HUES6 (cell line): ENCODE results near the gene NME3.

Source experiments
- H3K27ac ChIP-seq: 2 replicates; pipeline ENCODE4 v1.7.0; 2013; ENCODE audit warnings: low read depth, mild to moderate bottlenecking, low read length, inconsistent platforms
- H3K27me3 ChIP-seq: 2 replicates; pipeline ENCODE4 v1.6.1; 2013; ENCODE audit warnings: low read length; ENCODE audit not compliant: control insufficient read depth, insufficient read depth
- H3K36me3 ChIP-seq: 2 replicates; pipeline ENCODE4 v1.6.1; 2013; ENCODE audit warnings: low read length; ENCODE audit not compliant: control insufficient read depth, insufficient read depth
- H3K4me1 ChIP-seq: 2 replicates; pipeline ENCODE4 v1.6.1; 2013; ENCODE audit warnings: low read length; ENCODE audit not compliant: control insufficient read depth, insufficient read depth
- H3K4me3 ChIP-seq: 2 replicates; pipeline ENCODE4 v1.5.1; 2013; ENCODE audit warnings: low read depth, low read length
- H3K9ac ChIP-seq: one replicate; pipeline ENCODE4 v1.6.1; 2013; ENCODE audit warnings: mild to moderate bottlenecking, low read length
- H3K9me3 ChIP-seq: 2 replicates; pipeline ENCODE4 v1.6.1; 2013; ENCODE audit warnings: low read depth, low read length; ENCODE audit not compliant: control insufficient read depth, insufficient read depth

Gene NME3

DNA sequence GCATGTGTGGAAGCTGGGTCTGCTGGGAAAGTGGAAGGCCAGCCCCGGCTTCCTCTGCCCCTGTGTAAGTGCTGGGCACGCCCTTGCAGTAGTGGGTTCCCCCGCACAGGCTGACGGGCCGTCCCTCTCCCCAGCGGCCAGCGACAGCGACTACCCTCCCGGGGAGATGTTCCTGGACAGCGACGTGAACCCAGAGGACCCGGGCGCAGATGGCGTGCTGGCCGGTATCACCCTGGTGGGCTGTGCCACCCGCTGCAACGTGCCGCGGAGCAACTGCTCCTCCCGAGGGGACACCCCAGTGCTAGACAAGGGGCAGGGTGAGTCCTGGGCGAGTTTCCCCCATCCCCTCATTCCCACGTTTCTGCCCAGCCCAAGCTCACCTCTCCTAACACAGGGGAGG lies 5.5 kb downstream of the NME3 start:
- no peaks in the 10 kb centered on the region for H3K9me3 ChIP-seq
- no peak overlapping the region for H3K9ac ChIP-seq
- H3K4me1 ChIP-seq: peaks cover 15% of the 10 kb centered on the region
- peaks cover 56% of the 10 kb centered on the region for H3K36me3 ChIP-seq
- H3K4me3 ChIP-seq: no peak overlapping the region
- no peak overlapping the region for H3K27ac ChIP-seq
- no peaks in the 10 kb centered on the region for H3K27me3 ChIP-seq

DNA sequence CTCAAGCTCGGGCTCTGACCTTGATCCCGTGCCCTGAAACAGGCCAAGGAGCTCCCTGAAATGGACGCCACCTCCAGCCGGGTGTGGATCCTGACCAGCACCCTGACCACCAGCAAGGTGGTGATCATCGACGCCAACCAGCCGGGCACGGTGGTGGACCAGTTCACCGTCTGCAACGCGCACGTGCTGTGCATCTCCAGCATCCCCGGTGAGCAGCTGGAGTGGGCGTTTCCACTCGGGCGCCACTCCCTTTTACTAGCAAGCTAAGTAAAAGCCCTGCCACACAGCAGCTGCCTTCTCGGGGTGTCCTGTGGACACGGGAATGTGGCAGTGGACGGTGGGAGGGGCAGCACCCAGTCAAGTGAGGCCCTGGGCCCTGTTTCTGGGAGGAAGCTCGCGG lies 6.4 kb downstream of the NME3 start:
- no peaks in the 10 kb centered on the region for H3K9me3 ChIP-seq
- H3K4me3 ChIP-seq: no peak overlapping the region
- H3K27me3 ChIP-seq: no peaks in the 10 kb centered on the region
- H3K4me1 ChIP-seq: peaks cover 8% of the 10 kb centered on the region
- H3K36me3 ChIP-seq: peaks cover 61% of the 10 kb centered on the region
- no peak overlapping the region for H3K9ac ChIP-seq
- no peak overlapping the region for H3K27ac ChIP-seq

DNA sequence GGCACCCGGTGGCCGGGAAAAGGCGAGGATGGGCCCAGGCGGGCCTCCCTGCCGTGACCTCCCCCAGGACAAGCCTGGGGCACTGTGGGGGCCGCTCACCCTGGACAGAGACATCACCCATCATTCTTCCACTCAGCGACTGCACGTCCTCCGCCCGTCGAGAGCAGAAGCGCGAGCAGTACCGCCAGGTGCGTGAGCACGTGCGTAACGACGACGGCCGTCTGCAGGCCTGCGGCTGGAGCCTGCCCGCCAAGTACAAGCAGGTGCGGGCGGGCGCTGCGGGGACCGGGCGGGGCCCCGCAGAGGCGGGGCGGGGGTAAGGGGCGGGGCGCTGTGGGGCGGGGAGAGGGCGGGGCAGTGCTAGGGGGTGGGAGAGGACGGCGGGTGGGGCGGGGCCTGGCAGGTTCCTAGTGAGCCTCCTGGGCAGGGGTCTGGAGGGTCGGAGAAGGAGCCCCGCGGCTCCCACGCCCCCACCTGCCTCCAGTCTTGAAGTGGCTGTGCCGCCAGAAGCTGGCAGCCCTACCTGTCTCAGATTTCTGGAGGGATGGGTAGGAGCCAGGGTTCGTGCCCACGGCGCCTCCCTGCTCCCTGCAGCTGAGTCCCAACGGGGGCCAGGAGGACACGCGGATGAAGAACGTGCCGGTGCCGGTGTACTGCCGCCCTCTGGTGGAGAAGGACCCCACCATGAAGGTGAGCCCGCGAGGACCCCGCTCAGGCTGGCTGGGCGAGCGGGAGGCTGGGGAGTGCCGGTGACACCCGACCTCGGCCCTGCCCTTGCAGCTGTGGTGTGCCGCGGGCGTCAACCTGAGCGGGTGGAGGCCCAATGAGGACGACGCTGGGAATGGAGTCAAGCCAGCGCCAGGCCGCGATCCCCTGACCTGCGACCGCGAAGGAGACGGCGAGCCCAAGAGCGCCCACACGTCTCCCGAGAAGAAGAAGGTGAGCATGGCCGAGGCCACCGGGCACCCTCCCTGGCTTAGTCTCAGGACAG lies 7.5 kb downstream of the NME3 start:
- Histone ChIP-seq H3K9me3 (no peaks in the 10 kb centered on the region), H3K9ac (no peak overlapping the region), H3K36me3 (peaks cover 63% of the 10 kb centered on the region)

DNA sequence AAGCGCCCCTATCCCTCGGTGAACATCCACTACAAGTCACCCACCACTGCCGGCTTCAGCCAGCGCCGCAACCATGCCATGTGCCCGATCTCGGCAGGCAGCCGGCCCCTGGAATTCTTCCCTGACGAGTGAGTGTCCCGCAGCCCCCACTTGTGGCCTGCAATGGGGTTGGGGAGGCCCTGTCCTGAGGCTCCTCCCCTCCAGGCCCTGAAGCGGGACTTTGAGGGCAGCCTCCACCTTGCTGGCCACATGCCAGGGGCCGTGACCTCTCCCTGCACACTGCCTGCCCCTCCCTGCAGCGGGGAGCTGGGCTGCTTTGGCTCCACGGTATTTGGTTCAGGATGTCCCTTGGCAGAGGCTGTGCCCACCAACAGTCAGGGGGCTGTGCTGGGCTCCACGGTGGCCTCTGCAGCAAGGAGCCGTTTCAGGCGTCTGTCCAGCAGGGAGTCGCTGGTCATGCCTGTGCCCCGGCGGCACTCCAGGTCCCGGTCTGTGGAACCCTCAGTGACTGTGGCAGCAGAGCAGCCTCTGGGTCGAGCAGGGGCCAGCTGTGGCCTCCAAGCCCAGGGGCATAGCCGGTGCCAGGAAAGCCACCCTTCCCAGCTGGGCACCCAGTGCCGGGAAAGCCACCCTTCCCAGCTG lies 8.3 kb downstream of the NME3 start:
- H3K9ac ChIP-seq: no peak overlapping the region
- H3K36me3 ChIP-seq: peaks cover 57% of the 10 kb centered on the region

More for the DNA sequence above, 7.5 kb downstream of the NME3 start:
- peak overlapping the region; percentile 54 for H3K4me3 ChIP-seq
- H3K27ac ChIP-seq: no peak overlapping the region
- no peaks in the 10 kb centered on the region for H3K27me3 ChIP-seq
- peaks cover 7% of the 10 kb centered on the region for H3K4me1 ChIP-seq

DNA sequence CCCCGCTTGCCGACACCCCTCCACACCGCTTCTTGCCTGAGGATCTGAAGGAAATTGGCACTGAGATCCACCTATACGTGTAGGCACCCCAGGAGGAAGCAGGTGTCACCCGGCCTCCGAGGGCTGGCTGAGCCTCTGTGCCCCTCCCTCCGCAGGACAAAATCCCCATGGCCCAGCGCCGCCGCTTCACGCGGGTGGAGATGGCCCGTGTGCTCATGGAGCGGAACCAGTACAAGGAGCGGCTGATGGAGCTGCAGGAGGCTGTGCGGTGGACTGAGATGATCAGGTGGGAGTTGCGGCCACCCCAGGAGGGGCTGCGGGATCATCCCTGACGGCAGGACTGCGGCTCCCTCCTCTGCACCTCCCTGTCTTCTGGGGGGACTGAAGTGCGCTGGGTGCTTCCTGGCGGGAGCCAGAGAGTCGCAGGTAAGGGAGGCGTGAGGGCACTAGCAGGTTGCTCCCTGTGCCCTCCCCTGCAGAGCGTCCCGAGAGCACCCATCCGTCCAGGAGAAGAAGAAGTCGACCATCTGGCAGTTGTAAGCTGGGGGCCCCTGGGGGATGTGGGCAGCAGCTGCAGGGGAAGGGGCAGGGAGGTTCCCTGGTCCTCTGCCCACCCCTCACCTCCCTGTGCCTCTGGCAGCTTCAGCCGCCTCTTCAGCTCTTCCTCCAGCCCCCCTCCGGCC lies 9.0 kb downstream of the NME3 start:
- Histone ChIP-seq H3K9ac (no peak overlapping the region), H3K27me3 (no peaks in the 10 kb centered on the region), H3K4me1 (peaks cover 7% of the 10 kb centered on the region), H3K4me3 (no peak overlapping the region), H3K27ac (no peak overlapping the region), H3K9me3 (no peaks in the 10 kb centered on the region), H3K36me3 (peaks cover 50% of the 10 kb centered on the region)

More for the DNA sequence above, 8.3 kb downstream of the NME3 start:
- Histone ChIP-seq H3K4me1 (peaks cover 7% of the 10 kb centered on the region), H3K9me3 (no peaks in the 10 kb centered on the region), H3K27me3 (no peaks in the 10 kb centered on the region), H3K27ac (no peak overlapping the region), H3K4me3 (no peak overlapping the region)

DNA sequence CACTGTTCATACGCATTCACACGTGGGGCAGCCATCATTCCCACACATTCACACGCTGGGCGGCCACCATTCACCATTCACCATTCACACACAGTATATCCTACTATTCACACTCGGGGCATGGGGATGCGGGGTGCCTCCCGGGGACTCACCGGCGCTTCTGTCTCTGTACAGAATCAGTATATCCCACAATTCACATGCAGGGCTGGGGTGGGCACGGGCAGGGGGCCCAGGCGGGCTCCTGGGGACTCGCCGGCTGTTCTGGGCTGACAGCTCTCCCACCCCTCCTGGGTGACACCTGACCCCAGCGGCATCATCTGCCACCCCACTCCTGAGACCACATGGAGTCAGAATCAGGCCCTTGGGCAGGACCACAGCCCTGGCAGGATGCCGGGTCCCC lies 9.6 kb downstream of the NME3 start:
- Histone ChIP-seq H3K9me3 (no peaks in the 10 kb centered on the region), H3K4me1 (peaks cover 7% of the 10 kb centered on the region), H3K36me3 (peaks cover 46% of the 10 kb centered on the region), H3K4me3 (no peak overlapping the region), H3K9ac (no peak overlapping the region), H3K27ac (no peak overlapping the region), H3K27me3 (no peaks in the 10 kb centered on the region)

DNA sequence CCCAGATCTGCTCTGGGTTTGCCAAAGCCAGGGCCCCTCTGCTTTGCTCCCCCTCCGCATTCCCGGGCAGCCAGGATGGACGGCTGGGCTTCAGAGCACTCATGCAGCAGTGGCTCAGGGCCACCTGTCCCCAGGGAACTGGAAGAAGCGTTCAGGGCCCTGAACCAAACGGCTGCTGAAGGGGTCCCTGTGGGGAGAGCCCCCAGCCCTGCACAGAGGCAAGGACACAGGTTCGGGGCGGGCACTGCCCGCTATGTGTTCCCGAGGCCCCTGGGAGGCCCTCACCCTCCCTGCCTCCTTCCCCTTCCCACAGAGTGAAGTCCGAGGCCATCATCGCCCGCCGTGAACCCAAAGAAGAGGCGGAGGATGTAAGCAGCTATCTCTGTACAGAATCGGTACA lies 10.4 kb downstream of the NME3 start:
- Histone ChIP-seq H3K9ac (no peak overlapping the region), H3K36me3 (peaks cover 39% of the 10 kb centered on the region)

DNA sequence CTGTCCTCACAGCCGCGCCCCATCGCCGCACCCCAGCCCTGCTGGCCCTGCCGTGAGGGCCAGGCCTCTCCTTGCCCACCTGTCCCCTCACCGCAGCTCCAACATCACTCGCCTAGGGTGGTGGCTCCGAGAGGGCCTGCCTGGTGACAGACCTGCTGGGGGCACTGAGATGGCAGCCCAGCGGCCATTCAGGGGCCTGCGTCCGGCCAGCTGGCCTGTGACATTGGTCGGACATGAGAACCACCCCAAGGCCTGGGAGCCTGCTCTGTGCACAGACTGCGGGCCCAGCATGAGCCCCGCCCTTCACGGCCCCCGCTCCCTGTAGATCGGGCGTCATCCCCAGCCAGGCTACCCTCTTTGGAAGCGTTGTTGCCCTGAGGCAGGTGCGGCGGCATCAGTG lies 11.8 kb downstream of the NME3 start:
- H3K4me3 ChIP-seq: no peak overlapping the region
- H3K36me3 ChIP-seq: peaks cover 27% of the 10 kb centered on the region
- no peaks in the 10 kb centered on the region for H3K9me3 ChIP-seq
- no peaks in the 10 kb centered on the region for H3K27me3 ChIP-seq
- peaks cover 7% of the 10 kb centered on the region for H3K4me1 ChIP-seq
- no peak overlapping the region for H3K27ac ChIP-seq
- H3K9ac ChIP-seq: no peak overlapping the region

More for the DNA sequence above, 10.4 kb downstream of the NME3 start:
- no peak overlapping the region for H3K27ac ChIP-seq
- no peak overlapping the region for H3K4me3 ChIP-seq
- H3K9me3 ChIP-seq: no peaks in the 10 kb centered on the region
- H3K27me3 ChIP-seq: no peaks in the 10 kb centered on the region
- H3K4me1 ChIP-seq: peaks cover 7% of the 10 kb centered on the region

DNA sequence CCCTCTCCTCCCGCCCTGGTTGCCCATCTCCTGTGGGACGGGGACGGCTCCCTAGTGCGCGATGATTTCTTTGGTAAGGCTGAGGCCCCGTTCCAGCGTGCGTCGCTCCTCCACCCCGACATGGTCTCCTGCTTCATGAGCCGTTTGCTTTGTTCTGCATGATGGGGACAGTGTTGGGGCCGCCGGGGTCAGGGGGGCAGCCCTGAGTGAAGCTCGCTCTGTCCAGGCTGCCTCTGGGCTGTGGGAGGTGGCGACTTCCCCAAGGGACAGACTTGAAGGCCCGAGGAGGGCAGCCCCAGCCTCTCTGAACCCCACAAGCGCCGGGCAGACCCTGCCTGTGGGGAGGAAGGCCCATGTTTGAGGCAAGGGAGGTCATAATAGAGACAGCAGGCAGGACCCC lies 12.4 kb downstream of the NME3 start:
- Histone ChIP-seq H3K9me3 (no peaks in the 10 kb centered on the region), H3K27me3 (no peaks in the 10 kb centered on the region), H3K9ac (no peak overlapping the region), H3K4me3 (no peak overlapping the region), H3K4me1 (peaks cover 2% of the 10 kb centered on the region; the same call in 1 of the 2 replicates), H3K36me3 (peaks cover 29% of the 10 kb centered on the region), H3K27ac (no peak overlapping the region)

DNA sequence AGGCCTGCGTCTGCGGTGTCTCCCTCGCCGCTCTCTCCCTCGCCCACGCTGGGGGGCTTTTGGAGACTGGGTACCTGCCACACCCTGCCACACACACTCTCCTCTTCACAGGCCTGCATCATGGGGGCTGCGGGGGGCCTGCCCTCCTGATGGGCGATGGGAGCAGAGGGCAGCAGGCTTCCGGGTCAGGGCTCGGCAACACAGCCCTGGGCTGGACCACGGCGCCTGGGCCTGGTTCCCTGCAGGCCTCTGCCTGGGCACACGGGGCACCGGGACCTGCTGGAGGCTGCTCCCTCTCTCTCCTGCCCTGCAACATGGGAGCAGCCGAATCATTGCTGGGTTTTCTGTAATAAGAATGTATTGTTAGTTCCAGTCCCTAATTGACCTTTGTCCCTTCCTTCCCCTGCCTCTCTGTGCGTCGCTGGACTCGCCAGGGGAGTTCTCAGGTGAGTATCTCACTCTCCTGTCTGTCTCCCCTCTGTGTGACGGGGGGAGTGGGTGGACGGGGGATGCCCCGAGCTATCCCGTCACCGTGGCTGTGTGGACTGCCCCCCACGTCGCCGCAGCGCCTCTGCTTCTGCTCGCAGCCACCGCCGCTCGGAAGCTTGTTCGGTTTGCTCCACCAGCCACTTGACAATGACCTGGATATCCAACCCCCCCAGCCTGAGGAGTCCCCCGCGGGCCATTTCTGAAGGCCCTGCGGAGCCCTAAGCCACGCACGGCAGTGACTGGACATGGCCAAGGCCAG lies 13.5 kb downstream of the NME3 start:
- H3K9me3 ChIP-seq: no peaks in the 10 kb centered on the region

More for the DNA sequence above, 13.5 kb downstream of the NME3 start:
- Histone ChIP-seq H3K36me3 (peaks cover 29% of the 10 kb centered on the region), H3K9ac (no peak overlapping the region), H3K4me3 (no peak overlapping the region), H3K4me1 (no peaks in the 10 kb centered on the region), H3K27ac (no peak overlapping the region), H3K27me3 (no peaks in the 10 kb centered on the region)
